Upper lobe of left lung (tissue), 4 donors: ENCODE data around the gene GALNT15.

ENCODE experiments used
- CTCF ChIP-seq, 6 experiments: fragments of 450-650 bp in 4 of 6; fragments of 200-600 bp in 2 of 6; sonication (generic) in 2 of 6; IDR thresholded peaks; one replicate each; pipeline ENCODE4 v1.5.1; 2016 to 2019; ENCODE audit warnings: antibody characterized with exemption in 6 of 6
- EP300 ChIP-seq, 4 donors: sonication (generic); formaldehyde crosslinking; IDR thresholded peaks; one replicate each; pipeline ENCODE4 v1.5.1; 2017; ENCODE audit warnings: antibody characterized with exemption in 4 of 4, control low read depth in 2 of 4
- POLR2A ChIP-seq, 4 donors: fragments of 450-650 bp; IDR thresholded peaks; one replicate each; pipeline ENCODE4 v1.5.1; 2016 to 2017; ENCODE audit warnings: antibody characterized with exemption in 4 of 4, mild to moderate bottlenecking in 2 of 4
- POLR2AphosphoS5 ChIP-seq, 2 donors: sonication (generic); formaldehyde crosslinking; IDR thresholded peaks; one replicate each; pipeline ENCODE4 v1.5.1; 2017; ENCODE audit warnings: antibody characterized with exemption in 2 of 2

- TF ChIP-seq CTCF (IDR thresholded peaks at IDR 0.05) (no peak), POLR2A (IDR thresholded peaks at IDR 0.05) (no peak), EP300 (IDR thresholded peaks at IDR 0.05) (no peak), POLR2AphosphoS5 (IDR thresholded peaks at IDR 0.05) (no peak)
Observed at GRCh38 chr3:16245609-16246008, 71.1 kb downstream of the GALNT15 start.
